ENCODE data around the gene WWP2. TPM values are rescaled to one million over a fixed set of nuclear protein-coding genes. Genes with fewer than 3 reads are reported as not detected.

WWP2 gene
- total RNA-seq, 2 experiments from 2014 or later = 30.7 to 35.1 TPM

- Mint-ChIP-seq H3K36me3 (ENCODE audit: low read depth) (peaks cover 27% of the 10 kb centered on the region), H3K4me3 (no peak overlapping the region), H3K9me3 (no peaks in the 10 kb centered on the region), H3K27ac (no peak overlapping the region), H3K27me3 (no peaks in the 10 kb centered on the region), H3K4me1 (ENCODE audit: low read depth) (no peaks in the 10 kb centered on the region)
- no peak for TF ChIP-seq CTCF (IDR thresholded peaks at IDR 0.05)
- ChIA-PET CTCF (interaction anchor here (2.2 kb wide), 1 partner anchor 57 kb away, joined by 10 read pairs; no protein-coding TSS in a partner anchor), POLR2A (no interaction called here)
- ATAC-seq = no peak
- intact Hi-C loops (cut with micrococcal nuclease) = no loop called here
- DNase-seq = no peak
Observed at GRCh38 chr16:69872888-69873287, 110.8 kb downstream of the WWP2 start.

DNA sequence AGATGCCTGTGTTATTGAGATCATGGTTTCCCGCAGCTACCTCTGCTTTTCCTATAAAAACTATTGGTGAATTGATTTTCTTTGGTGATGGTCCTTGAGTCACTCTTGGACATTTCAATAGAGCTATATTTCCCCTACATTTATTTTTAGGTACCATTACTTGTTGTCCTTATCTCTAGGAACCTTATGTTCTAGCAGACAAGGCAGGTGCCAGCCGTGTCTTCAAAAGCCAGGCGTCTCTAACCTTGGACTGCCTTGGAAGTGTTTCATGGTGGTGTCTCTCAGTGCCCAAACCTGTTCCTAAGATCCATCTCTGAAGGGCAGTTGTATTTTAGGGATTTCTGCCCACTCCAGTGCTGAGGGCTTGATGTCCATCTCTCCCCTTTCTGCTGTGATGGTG, 111.7 kb downstream of the WWP2 start:
- no peak overlapping the region for H3K4me3 Mint-ChIP-seq
- peaks cover 30% of the 10 kb centered on the region for H3K36me3 Mint-ChIP-seq (ENCODE audit: low read depth)
- ChIA-PET CTCF (interaction anchor here (0.6 to 2.2 kb wide), 3 partner anchors 39 to 163 kb away, joined by 3 to 10 read pairs (median 3); no protein-coding TSS in a partner anchor), POLR2A (no interaction called here)
- no peaks in the 10 kb centered on the region for H3K4me1 Mint-ChIP-seq (ENCODE audit: low read depth)
- H3K9me3 Mint-ChIP-seq = no peaks in the 10 kb centered on the region
- ATAC-seq = no peak
- H3K27me3 Mint-ChIP-seq = no peaks in the 10 kb centered on the region
- TF ChIP-seq CTCF (IDR thresholded peaks at IDR 0.05) = no peak
- intact Hi-C loops (cut with micrococcal nuclease) = no loop called here
- DNase-seq = no peak
- no peak overlapping the region for H3K27ac Mint-ChIP-seq

- ATAC-seq (no peak), DNase-seq (no peak)
- no peak overlapping the region for H3K4me3 Mint-ChIP-seq
- no peak overlapping the region for H3K27ac Mint-ChIP-seq
- no peaks in the 10 kb centered on the region for H3K27me3 Mint-ChIP-seq
- peaks cover 34% of the 10 kb centered on the region for H3K36me3 Mint-ChIP-seq (ENCODE audit: low read depth)
- no peaks in the 10 kb centered on the region for H3K9me3 Mint-ChIP-seq
- POLR2A ChIA-PET = no interaction called here
- CTCF ChIA-PET = interaction anchor here (0.6 to 2.2 kb wide), 3 partner anchors 38 to 164 kb away, joined by 3 to 10 read pairs (median 3); no protein-coding TSS in a partner anchor
- TF ChIP-seq CTCF (IDR thresholded peaks at IDR 0.05) = no peak
- H3K4me1 Mint-ChIP-seq (ENCODE audit: low read depth) = no peaks in the 10 kb centered on the region
- intact Hi-C loops (cut with micrococcal nuclease) = no loop called here
Observed at GRCh38 chr16:69874271-69874670, 112.1 kb downstream of the WWP2 start.

- DNase-seq (no peak), ATAC-seq (no peak)
- H3K27me3 Mint-ChIP-seq = no peaks in the 10 kb centered on the region
- peaks cover 34% of the 10 kb centered on the region for H3K36me3 Mint-ChIP-seq (ENCODE audit: low read depth)
- intact Hi-C loops (cut with micrococcal nuclease) = no loop called here
- ChIA-PET CTCF (interaction anchor here (1.1 kb wide), 1 partner anchor 50 kb away, joined by 5 read pairs; no protein-coding TSS in a partner anchor), POLR2A (no interaction called here)
- H3K9me3 Mint-ChIP-seq = no peaks in the 10 kb centered on the region
- no peaks in the 10 kb centered on the region for H3K4me1 Mint-ChIP-seq (ENCODE audit: low read depth)
- no peak overlapping the region for H3K27ac Mint-ChIP-seq
- H3K4me3 Mint-ChIP-seq = no peak overlapping the region
- no peak for TF ChIP-seq CTCF (IDR thresholded peaks at IDR 0.05)
Observed at GRCh38 chr16:69880640-69881133, 118.6 kb downstream of the WWP2 start.

DNA sequence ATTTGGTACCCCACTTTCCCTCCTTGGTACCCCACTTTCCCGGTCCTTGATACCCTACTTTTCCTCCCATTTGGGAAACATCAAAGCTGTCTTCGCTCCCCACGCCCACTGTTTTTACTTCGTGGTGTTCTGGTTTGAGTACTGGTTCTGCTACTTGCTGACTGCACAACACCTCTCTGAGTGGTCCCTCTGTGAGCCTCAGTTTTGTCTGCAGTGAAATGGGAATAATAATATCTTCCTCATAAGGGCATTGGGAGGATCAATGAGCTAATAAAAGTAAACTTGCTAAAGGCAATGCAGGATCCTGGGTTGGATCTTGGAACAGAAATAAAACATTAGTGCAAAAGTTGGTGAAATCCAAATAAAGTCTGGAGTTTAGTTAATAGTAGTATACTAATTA, 119.0 kb downstream of the WWP2 start:
- H3K36me3 Mint-ChIP-seq (ENCODE audit: low read depth) = peaks cover 34% of the 10 kb centered on the region
- POLR2A ChIA-PET = no interaction called here
- CTCF ChIA-PET = interaction anchor here (0.7 to 1.1 kb wide), 2 partner anchors 50 to 60 kb away, joined by 3 to 5 read pairs; no protein-coding TSS in a partner anchor
- ATAC-seq = no peak
- H3K4me1 Mint-ChIP-seq (ENCODE audit: low read depth) = no peaks in the 10 kb centered on the region
- no peak for DNase-seq
- no peaks in the 10 kb centered on the region for H3K27me3 Mint-ChIP-seq
- no peak overlapping the region for H3K27ac Mint-ChIP-seq
- no peak for TF ChIP-seq CTCF (IDR thresholded peaks at IDR 0.05)
- H3K4me3 Mint-ChIP-seq = no peak overlapping the region
- intact Hi-C loops (cut with micrococcal nuclease) = no loop called here
- H3K9me3 Mint-ChIP-seq = no peaks in the 10 kb centered on the region
